Trophoblast cell (in vitro differentiated cells and primary cell): ENCODE data around the gene ACRBP.
A peak's percentile ranks its signal among the peaks of the same experiment; 100 is the strongest.

Experiments used
- DNase-seq, 2 donors: peaks; one replicate each; pipeline ENCODE4 v3.0.0-alpha.2; 2016
- H2AFZ ChIP-seq: 2 replicates; pipeline ENCODE4 v1.6.1; 2013; ENCODE audit warnings: low read length, moderate library complexity, mild to moderate bottlenecking; ENCODE audit not compliant: insufficient read depth, poor library complexity
- H2AK5ac ChIP-seq: 2 replicates; pipeline ENCODE4 v1.6.1; 2013; ENCODE audit warnings: mild to moderate bottlenecking, low read length
- H2BK120ac ChIP-seq: 2 replicates; pipeline ENCODE4 v1.6.1; 2013; ENCODE audit warnings: low read length, mild to moderate bottlenecking, moderate library complexity; ENCODE audit not compliant: insufficient read depth, poor library complexity
- H2BK12ac ChIP-seq: 2 replicates; pipeline ENCODE4 v1.6.1; 2013; ENCODE audit warnings: mild to moderate bottlenecking, low read length, moderate library complexity
- H2BK5ac ChIP-seq: 2 replicates; pipeline ENCODE4 v1.6.1; 2013; ENCODE audit warnings: low read length, low read depth, moderate library complexity, mild to moderate bottlenecking; ENCODE audit not compliant: poor library complexity
- H3K14ac ChIP-seq: 2 replicates; pipeline ENCODE4 v1.6.1; 2013; ENCODE audit warnings: mild to moderate bottlenecking, low read length
- H3K18ac ChIP-seq: 2 replicates; pipeline ENCODE4 v1.6.1; 2013; ENCODE audit warnings: mild to moderate bottlenecking, low read length
- H3K23ac ChIP-seq: 2 replicates; pipeline ENCODE4 v1.6.1; 2013; ENCODE audit warnings: low read length
- H3K27ac ChIP-seq: 2 replicates; pipeline ENCODE4 v1.5.1; 2013; ENCODE audit warnings: low read depth, mild to moderate bottlenecking, inconsistent platforms, low read length, moderate library complexity
- H3K27me3 ChIP-seq: 2 replicates; pipeline ENCODE4 v1.6.1; 2013; ENCODE audit warnings: inconsistent platforms, mild to moderate bottlenecking, low read length, moderate library complexity; ENCODE audit not compliant: insufficient read depth
- H3K36me3 ChIP-seq, 2 experiments: 1 replicate in 1 of 2; 2 replicates in 1 of 2; pipeline ENCODE4 v1.6.1; 2013; ENCODE audit warnings: low read length in 2 of 2, mild to moderate bottlenecking in 2 of 2, moderate library complexity in 1 of 2; ENCODE audit not compliant: insufficient read depth in 2 of 2, control insufficient read depth in 1 of 2
- H3K4ac ChIP-seq: 2 replicates; pipeline ENCODE4 v1.6.1; 2013; ENCODE audit warnings: low read depth, mild to moderate bottlenecking, low read length, moderate library complexity
- H3K4me1 ChIP-seq, 2 experiments: 1 replicate in 1 of 2; 2 replicates in 1 of 2; pipeline ENCODE4 v1.6.1; 2013; ENCODE audit warnings: low read length in 2 of 2, mild to moderate bottlenecking in 2 of 2, moderate library complexity in 1 of 2; ENCODE audit not compliant: insufficient read depth in 2 of 2, control insufficient read depth in 1 of 2
- H3K4me2 ChIP-seq: 2 replicates; pipeline ENCODE4 v1.6.1; 2013; ENCODE audit warnings: inconsistent platforms, mild to moderate bottlenecking, low read length, moderate library complexity
- H3K4me3 ChIP-seq: 2 replicates; pipeline ENCODE4 v1.5.1; 2013; ENCODE audit warnings: mild to moderate bottlenecking, low read depth, low read length, inconsistent platforms
- H3K79me1 ChIP-seq: one replicate; pipeline ENCODE4 v1.6.1; 2013; ENCODE audit warnings: low read length
- H3K79me2 ChIP-seq: 2 replicates; pipeline ENCODE4 v1.6.1; 2013; ENCODE audit warnings: low read length, mild to moderate bottlenecking; ENCODE audit not compliant: control insufficient read depth, insufficient read depth, poor library complexity
- H3K9ac ChIP-seq: 2 replicates; pipeline ENCODE4 v1.6.1; 2013; ENCODE audit warnings: mild to moderate bottlenecking, low read length
- H3K9me3 ChIP-seq: 2 replicates; pipeline ENCODE4 v1.6.1; 2013; ENCODE audit warnings: low read depth, mild to moderate bottlenecking, control low read depth, inconsistent platforms, low read length; ENCODE audit not compliant: insufficient read depth
- H4K12ac ChIP-seq: 2 replicates; pipeline ENCODE4 v1.6.1; 2013; ENCODE audit warnings: low read depth, mild to moderate bottlenecking, low read length, moderate library complexity
- H4K8ac ChIP-seq: 2 replicates; pipeline ENCODE4 v1.6.1; 2013; ENCODE audit warnings: low read depth, mild to moderate bottlenecking, low read length, moderate library complexity
- H4K91ac ChIP-seq: one replicate; pipeline ENCODE4 v1.6.1; 2013; ENCODE audit warnings: low read depth, mild to moderate bottlenecking, low read length, moderate library complexity
- WGBS: extraction: QIAGEN DNeasy Blood & Tissue Kit; methylation state at CpG from one replicate; pipeline ENCODE4 v1.1.7; 2013; ENCODE audit warnings: missing lambda C conversion rate; ENCODE audit not compliant: insufficient read length, insufficient coverage; ENCODE audit errors: extremely low coverage; 5-methylcytosine and 5-hydroxymethylcytosine counted together

The ACRBP gene

DNA sequence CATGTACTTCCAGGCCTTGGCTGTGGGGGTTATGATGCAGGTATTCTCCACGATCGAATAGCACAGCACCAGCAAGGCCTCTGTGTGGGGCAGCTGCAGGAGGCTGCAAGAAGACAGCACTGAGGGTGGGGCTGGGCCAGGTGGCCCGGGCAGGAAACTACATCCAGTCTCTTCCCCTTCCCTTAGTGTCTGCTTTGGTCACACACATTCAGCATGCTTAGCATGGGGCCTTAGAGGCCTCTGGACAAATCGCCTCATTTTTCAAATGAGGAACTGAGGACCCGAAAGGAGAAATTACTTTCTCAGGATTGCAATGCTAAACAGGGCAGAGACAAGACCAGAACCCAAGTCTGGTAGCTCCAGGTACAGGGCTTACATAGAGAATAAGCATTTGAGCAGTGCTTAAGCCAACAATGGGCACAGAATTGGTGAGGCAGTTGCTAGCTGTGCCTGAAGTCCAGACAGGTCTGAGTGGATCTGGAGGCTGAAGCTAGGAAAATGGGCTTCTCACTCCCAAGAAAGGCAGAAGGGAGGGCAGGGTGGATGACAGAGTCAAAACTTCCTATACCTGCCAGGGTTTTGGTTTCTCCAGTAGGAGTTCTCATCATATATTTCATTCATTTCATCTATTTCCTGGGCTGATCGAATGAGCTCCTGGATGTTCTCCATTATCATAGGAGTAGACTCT, 3.5 kb downstream of the ACRBP start:
- Histone ChIP-seq H2BK5ac (no peak overlapping the region), H3K27me3 (no peaks in the 10 kb centered on the region), H4K8ac (peak overlapping the region; percentile 55), H3K4me2 (no peak overlapping the region), H3K4me3 (no peak overlapping the region), H3K27ac (no peak overlapping the region), H4K91ac (no peak overlapping the region), H3K23ac (no peak overlapping the region), H3K14ac (no peak overlapping the region), H2BK120ac (no peak overlapping the region), H3K4ac (no peak overlapping the region), H3K9me3 (peaks cover 8% of the 10 kb centered on the region), H3K79me2 (no peaks in the 10 kb centered on the region), H3K18ac (no peak overlapping the region), H2BK12ac (no peak overlapping the region), H2AFZ (no peak overlapping the region), H3K4me1 (no peaks in the 10 kb centered on the region), H3K36me3 (peaks cover 3 to 7% of the 10 kb centered on the region in 2 experiments), H3K79me1 (no peaks in the 10 kb centered on the region), H2AK5ac (no peak overlapping the region), H4K12ac (no peak overlapping the region), H3K9ac (no peak overlapping the region)
- no CpG with 5 or more reads among the region's 6 CpGs for WGBS
- DNase-seq, result no peak

GRCh38 chr12:6641131-6641530, 6.1 kb downstream of the ACRBP start:
- Histone ChIP-seq H2AK5ac (no peak overlapping the region), H3K14ac (no peak overlapping the region), H2BK5ac (no peak overlapping the region), H3K4me2 (no peak overlapping the region), H3K4me3 (no peak overlapping the region), H3K4me1 (peaks cover 2 to 3% of the 10 kb centered on the region in 2 experiments), H3K9ac (no peak overlapping the region), H3K23ac (no peak overlapping the region), H3K18ac (no peak overlapping the region), H2BK120ac (no peak overlapping the region), H3K4ac (no peak overlapping the region), H2BK12ac (no peak overlapping the region), H4K12ac (no peak overlapping the region), H3K79me2 (no peaks in the 10 kb centered on the region), H3K9me3 (peaks cover 3% of the 10 kb centered on the region), H3K27ac (no peak overlapping the region), H3K27me3 (no peaks in the 10 kb centered on the region), H3K79me1 (no peaks in the 10 kb centered on the region), H4K8ac (no peak overlapping the region), H4K91ac (no peak overlapping the region), H3K36me3 (no peaks in the 10 kb centered on the region), H2AFZ (no peak overlapping the region)
- DNase-seq, result no peak
- no CpG with 5 or more reads among the region's 4 CpGs for WGBS

DNA sequence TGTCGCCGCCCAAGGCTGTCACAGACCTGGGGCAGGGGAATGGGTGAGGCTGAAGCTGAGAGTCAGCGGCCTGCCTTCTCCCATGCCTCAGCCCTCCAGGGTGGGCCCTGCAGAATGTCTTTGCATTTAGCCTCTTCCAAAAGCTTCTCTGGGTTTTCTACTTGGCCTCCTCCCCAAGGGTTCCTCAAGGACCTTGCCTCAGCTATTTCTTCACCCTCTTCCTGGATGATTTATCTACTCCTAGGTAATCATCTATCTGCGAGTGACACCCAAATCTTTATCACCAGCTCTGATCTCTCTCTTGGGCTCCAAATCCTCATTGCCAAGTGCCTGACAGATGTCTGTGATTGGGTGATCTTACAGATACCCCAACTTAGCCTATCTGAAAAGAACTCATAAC, 6.7 kb downstream of the ACRBP start:
- no peak overlapping the region for H3K23ac ChIP-seq
- H3K27me3 ChIP-seq, result no peaks in the 10 kb centered on the region
- no peak overlapping the region for H3K4me3 ChIP-seq
- H3K9ac ChIP-seq, result no peak overlapping the region
- no peak overlapping the region for H3K18ac ChIP-seq
- WGBS, result no CpG with 5 or more reads among the region's 4 CpGs
- H2BK12ac ChIP-seq, result no peak overlapping the region
- H4K8ac ChIP-seq, result no peak overlapping the region
- H3K79me1 ChIP-seq, result no peaks in the 10 kb centered on the region
- H3K4me2 ChIP-seq, result no peak overlapping the region
- H4K91ac ChIP-seq, result no peak overlapping the region
- no peak overlapping the region for H2AFZ ChIP-seq
- H3K79me2 ChIP-seq, result no peaks in the 10 kb centered on the region
- DNase-seq, result no peak
- H4K12ac ChIP-seq, result no peak overlapping the region
- H3K4me1 ChIP-seq, result peaks cover 8% of the 10 kb centered on the region in 2 experiments
- no peak overlapping the region for H3K14ac ChIP-seq
- H2BK5ac ChIP-seq, result no peak overlapping the region
- no peak overlapping the region for H2BK120ac ChIP-seq
- H3K9me3 ChIP-seq, result peaks cover 3% of the 10 kb centered on the region
- no peak overlapping the region for H2AK5ac ChIP-seq
- H3K36me3 ChIP-seq, result no peaks in the 10 kb centered on the region
- H3K4ac ChIP-seq, result no peak overlapping the region
- H3K27ac ChIP-seq, result no peak overlapping the region

DNA sequence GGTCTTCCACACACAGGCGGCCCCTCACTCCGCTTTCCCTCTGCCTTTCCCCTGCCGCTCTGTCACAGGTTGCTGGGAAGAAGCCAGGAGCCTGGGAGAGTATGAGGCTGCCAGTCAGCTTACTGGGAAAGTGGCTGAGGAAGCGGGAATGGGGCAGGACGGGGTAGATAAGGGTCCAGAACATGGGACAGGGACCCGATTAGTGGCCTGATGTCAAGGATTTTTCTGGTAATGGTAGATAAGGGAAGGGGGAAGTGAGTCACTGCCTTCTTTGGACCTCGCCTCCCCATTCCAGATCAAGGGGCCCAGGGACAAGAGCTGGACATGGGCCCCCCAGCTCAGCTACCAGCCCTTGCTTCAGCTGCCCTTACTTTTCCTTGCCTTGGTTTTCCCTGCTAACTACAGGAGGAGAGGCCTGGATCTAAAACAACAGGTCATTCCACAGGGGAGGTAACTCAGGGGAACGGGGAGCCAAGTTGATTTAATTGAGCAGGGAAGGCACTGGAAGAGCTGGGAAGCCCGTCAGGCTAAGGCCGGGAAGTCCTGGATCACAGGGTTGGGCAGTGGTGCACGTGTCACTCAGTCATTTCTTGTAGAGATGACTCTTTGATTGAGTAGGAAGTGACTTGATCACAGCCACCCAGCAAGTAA, 8.0 kb downstream of the ACRBP start:
- Histone ChIP-seq H4K8ac (no peak overlapping the region), H3K27me3 (no peaks in the 10 kb centered on the region), H4K91ac (no peak overlapping the region), H3K18ac (no peak overlapping the region), H2BK12ac (no peak overlapping the region), H3K27ac (no peak overlapping the region), H4K12ac (no peak overlapping the region), H3K14ac (no peak overlapping the region), H2AK5ac (no peak overlapping the region), H2AFZ (no peak overlapping the region), H2BK5ac (no peak overlapping the region), H3K4me2 (no peak overlapping the region), H3K9ac (no peak overlapping the region), H3K4ac (no peak overlapping the region), H3K4me3 (no peak overlapping the region), H3K9me3 (peaks cover 3% of the 10 kb centered on the region), H3K4me1 (peaks cover 8 to 10% of the 10 kb centered on the region in 2 experiments), H3K79me2 (no peaks in the 10 kb centered on the region), H3K79me1 (no peaks in the 10 kb centered on the region), H3K36me3 (no peaks in the 10 kb centered on the region), H2BK120ac (no peak overlapping the region), H3K23ac (no peak overlapping the region)
- no peak for DNase-seq
- no CpG with 5 or more reads among the region's 11 CpGs for WGBS
